DMS53 (cell line): ENCODE measurements around the gene XCR1.
"Not testable (repeated sequence)": the region's sequence is repeated elsewhere in the genome, so short reads cannot be mapped to it uniquely, and the experiment has no call there.

Experiments used
- DNase-seq: peaks from one replicate; lab custom pipeline; 2025; lab: John Stamatoyannopoulos, UW

The XCR1 gene

DNA sequence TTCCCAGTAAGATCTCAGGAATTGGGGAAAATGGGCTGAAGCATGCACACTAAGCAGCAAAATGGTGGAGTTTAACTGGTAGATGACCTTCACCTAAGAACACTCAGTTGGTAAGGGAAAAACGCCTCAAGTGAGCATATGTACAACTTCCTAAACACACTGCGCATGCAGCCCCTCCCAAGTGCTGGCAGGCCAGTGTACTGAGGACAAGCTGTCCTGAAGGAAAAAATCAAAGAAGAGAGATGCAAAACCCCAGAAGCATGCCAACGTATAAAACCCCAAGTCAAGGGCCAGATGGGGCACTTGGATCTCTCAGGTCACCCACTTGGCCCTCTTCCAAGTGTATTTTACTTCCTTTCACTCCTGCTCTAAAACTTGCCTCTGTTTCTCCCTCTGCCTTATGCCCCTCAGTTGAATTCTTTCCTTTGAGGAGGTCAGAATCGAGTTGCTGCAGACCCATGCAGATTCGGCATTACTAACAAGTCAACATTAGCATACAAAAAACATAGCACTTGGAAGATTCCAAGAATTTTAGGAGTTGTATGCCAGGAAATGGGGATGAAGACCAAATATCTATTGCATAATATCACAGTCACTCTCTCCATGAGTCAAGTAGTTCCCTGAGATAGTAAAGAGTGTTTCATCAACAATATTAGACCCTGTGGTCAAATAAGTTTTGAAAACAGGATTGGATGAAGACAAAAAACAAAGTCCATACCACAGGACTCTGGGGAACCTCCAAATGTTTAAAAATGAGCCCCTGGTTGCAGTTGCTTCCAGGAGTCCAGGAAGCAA lies 20.8 kb downstream of the XCR1 start:
- no peak for DNase-seq

DNA sequence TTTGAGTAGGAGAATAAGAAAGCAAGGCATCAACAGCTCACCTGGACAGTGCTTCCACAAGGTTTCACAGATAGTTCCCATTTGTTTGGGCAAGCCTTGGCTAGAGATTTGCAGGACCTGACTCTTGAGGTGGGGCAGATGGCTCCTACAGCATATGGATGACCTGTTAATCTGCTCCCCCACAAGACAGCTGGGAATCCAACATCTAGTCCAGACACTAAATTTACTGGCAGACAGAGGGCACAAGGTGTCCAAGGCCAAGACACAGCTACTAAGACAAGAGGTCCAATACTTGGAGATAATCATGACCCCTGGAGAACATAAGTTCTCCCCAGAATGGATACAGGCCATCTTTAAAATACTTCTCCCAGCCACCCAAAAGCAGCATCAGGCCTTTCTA lies 23.6 kb downstream of the XCR1 start:
- DNase-seq: not testable (repeated sequence)

DNA sequence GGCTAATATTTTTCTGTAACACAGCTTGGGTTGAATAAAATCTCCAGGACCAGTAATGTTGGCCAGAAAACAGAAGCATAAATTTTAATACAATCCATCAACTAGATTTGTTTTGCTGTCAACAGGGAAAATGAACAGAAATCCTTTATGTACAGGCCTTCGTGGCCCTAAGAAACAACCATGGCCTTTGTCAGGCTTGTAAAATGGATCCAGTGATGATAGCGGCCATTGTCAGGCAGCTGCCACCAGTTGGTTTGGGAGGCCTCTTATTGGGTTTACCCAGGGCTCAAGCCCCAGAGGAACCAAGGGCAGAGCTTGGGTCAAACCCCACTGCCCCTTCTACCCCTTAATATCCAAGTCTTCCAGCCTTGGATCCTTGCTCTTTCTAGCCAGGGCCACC lies 26.1 kb downstream of the XCR1 start:
- no peak for DNase-seq

DNA sequence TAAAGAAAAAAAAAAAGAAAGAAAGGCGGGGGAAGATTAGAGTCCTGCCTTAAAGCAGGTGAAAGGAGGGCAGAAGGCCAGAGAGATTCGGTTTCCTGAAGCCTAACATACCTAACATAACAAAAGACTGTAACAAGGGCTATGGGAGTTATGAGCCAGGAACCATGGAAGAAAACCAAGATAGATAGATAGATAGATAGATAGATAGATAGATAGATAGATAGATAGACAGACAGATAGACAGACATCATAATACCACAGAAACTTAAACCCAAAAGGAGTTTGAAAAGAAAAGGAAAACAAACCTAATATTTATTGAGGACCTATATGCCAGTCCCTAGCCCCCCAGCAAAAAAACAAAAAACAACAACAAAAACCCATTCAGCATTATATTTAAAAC lies 29.3 kb downstream of the XCR1 start:
- no peak for DNase-seq

DNA sequence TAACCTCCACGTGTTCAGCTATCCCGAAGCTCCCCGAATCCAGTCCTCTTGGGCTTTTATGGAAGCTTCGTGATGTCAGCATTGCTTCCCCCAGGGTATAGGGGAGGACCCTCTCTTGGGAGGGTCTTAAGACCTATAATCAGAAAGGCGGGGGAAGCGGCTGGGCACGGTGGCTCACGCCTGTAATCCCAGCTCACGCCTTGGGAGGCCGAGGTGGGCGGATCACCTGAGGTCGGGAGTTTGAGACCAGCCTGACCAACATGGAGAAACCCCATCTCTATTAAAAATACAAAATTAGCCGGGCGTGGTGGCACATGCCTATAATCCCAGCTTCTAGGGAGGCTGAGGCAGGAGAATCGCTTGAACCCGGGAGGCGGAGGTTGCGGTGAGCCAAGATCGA lies 29.8 kb downstream of the XCR1 start:
- DNase-seq: not testable (repeated sequence)

DNA sequence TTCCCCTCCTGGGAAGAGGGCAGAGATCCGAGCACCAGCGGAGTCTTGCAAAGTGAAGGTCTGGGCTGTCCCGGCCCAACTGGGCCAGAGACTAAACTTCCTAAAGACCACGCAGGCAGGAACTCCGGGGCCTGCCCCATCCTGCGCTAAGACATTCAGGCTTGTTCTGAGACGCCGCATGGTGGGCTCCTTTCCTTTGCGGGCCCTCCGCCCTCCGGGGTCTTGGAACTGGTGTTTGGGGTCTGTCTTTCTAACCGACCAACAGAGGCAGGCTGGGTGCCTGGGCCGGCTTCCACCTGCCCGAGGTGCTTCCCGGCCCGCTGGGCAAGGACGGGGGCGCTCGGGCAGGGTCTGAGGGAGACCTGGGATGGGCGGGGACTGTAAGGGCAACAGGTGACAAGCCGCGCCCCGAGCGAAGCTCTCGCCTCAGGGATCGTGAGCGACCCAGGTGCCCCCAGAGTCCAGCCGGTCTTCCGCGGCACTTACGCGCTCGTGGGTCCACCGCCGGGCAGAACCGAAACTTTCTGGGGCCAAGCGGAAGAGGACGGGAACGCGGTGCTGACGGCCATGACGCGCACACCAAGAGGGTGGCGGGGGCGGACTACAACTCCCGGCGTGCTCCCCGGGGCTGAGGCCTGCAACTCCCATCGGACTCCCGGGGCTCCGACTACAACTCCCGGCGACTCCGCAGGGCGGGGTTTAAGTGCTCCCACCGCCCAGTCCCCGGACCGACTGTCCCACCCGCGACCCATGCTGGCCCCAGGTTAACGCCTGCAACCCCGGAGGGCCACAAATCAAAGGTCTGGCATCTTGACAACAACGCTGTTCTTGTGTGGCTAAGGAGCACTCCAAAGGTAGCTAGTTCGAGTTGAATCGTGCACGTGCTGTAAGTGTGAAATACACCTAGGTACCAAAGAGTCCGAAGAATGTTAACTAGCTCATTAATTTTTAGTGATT lies 31.8 kb downstream of the XCR1 start, which contains the start of gene FYCO1:
Gene FYCO1 (minus strand): TSS at position 589 of the 957 bp plus-strand sequence. CDS start 10,914 bp downstream, outside the sequence.
- DNase-seq: peak; percentile 81

DNA sequence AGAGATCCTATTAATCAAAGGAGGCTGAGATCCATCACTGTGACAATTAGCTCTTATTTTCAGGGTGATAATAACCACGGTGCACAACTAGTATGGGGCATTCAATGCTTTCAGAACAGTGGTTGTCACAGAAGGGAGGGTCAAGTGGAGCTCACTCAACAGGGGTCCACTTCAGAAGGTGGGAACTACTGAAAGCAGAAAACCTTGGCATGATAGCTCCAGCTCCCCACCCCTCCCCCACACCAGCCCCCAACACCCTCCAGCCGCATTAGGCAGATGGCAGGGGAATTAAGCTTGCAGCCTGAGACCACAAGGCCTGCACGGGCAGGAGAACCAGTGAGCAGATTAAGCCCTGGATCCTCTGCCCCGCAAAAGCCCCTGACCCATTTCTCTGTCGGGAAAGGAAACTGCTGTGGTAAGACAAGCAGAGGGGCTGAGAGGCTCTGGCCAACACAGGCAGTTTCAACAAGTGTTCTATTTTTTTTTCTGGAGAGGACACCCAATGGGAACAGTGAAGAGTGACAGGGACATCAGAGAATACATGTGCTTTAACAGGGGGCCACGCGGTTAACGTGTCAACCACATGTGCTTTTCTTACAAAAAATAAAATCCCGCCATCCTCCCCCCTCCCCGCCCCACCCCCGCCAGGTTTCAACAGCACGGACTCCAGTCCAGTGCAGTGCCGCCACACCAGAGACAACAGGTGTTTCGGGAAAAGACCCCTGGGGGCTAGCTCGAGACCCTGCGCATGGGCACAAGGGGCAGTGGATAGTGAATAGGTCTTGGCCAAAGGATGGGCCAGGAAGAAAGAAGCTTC lies 32.7 kb downstream of the XCR1 start:
- DNase-seq: peak; percentile 30

DNA sequence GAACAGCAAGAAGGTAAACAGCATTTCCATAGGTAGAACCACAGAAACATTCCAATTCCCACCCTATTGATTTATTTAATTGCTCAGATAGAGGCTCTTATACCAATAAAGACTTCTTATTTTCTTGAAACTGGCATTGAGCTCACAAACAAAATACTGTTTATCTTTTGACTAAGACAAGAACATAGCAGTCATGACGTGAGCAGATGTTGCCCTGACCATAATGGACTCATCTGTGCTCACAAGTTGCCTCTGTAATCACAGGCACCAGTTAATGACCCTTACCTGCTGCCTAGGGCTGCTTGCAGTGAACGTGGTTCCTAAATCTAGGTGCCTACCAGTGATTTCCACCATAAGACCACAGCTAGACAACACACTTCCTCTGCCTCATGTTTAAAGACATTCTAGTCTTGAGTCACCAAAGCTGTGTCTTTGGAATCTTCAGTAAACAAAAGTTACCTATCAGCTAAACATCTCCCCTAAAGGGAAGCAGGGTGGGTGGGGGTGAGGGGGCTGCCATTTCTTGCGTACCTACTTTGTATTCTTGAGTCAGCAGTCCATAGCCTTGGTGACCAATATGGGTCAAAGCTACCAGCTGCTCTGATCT lies 33.8 kb downstream of the XCR1 start:
- DNase-seq: no peak

DNA sequence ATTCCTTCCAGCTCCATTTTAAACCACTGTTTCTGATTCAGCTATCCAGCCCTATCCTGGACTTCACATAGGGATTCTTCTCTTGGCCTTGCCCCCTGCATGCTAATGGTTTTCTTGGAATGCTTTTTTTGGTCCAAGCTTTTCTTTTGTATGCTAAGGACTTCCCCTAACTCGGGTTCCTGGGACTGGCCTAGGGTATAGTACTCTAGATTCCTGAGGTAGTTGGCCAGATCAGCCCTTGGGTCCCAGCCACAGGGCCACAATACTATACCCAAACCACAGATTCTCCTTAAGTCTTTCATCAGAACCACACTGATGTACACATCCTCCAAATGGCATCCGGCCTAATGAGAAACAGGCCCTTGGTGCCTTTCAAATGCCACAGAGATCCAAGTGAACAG lies 34.5 kb downstream of the XCR1 start:
- no peak for DNase-seq

DNA sequence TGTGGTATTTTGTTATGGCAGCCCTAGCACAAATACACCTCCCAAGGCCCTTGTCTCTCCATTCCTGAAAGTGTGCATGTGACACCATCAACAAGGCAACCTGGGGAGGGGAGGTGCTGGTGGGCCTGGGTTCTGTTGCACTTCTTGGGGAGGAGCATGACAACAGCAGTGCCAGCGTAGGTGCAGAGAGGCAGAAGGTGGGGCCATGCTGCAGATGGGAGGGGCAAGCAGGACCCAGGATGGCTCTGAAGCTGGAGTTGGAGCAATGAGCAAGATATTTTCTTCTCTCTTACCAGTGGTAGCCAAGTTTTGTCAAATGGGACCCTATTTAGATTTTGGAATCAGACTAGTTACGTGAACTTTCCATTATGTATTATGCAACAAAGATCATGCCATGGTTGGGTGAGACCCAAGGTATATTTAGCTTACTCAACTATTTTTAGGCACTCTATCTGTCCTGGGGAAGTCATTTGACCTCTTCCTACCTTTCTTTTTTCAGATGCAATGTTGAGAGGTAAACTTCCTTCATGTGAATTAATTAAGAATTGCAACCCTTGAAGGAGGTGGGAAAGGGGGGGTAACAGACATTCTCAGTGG lies 35.1 kb downstream of the XCR1 start:
- no peak for DNase-seq

DNA sequence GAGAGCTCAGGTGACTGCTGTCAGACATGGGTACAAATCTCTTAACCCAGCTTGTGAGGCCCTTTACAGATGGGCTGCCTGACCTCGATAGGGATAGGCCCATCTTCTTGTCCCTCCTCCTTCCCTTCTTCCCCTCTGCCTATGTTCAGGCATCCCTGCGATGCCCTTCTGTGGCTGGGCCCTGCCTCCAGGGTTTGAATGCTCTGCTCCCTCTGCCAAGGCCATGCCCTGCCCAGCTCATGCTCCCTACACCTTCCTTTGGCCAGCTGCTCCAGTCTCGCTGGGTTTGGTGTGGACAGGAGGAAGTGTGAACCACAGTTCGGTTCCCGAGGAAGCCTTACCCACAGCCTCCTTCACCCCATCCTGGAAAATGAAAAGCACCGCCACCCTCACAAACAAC lies 35.9 kb downstream of the XCR1 start:
- DNase-seq: no peak

DNA sequence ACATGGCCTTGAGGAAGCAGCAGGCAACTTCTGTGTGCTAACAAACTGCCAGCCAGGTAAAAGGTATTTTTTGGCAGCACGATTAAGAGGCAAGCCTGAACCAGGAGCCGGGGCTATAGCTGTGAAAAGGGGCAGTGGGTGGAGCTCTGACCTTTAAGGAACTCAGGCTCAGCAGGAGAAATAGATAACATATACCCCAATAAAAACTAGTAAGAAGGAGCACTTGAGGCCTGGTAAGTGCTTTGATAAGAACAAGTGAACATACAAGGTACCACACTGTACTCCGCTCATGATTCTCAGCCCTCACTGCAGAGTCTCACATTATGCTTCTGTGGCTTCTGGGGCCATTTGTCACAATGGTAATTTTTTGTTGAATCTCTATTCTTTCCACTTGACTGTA lies 37.1 kb downstream of the XCR1 start:
- DNase-seq: no peak

DNA sequence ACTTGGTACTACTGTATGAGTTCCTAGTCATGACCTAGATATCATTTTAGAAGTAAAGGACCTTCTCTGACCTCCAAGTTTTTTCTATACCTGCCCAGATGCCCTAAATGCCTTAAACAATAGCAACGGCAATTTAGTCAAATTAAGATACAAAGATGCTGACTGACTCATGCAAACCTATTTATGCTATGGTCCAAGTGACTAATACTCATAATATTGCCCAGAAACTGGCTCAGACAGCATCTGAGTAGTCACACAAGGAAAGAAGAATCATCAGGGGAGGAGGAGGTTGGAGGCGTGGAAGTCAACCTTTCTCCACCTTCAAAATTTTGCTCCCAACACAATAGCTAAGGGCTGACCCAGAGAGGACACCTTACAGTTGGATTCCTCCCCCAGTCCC lies 38.5 kb downstream of the XCR1 start:
- peak; percentile 2 for DNase-seq

DNA sequence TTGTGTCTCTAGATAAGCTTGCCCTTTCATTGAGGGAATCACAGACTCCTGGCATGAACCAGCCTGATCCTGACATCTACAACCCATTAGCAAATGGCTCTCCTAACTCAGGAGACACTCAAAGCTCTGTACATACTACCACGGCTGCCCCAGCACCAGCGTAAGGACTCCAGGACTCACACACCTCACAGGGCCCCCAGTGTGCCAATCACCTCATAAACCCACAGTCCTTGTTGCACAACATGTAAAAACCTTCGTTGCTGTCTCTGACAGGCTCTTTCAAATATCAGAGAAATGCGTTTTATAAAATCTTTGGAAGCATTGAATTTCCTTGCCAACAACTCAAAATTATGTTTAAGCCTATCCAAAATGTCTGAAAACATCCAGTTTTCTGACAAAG lies 38.9 kb downstream of the XCR1 start:
- no peak for DNase-seq

DNA sequence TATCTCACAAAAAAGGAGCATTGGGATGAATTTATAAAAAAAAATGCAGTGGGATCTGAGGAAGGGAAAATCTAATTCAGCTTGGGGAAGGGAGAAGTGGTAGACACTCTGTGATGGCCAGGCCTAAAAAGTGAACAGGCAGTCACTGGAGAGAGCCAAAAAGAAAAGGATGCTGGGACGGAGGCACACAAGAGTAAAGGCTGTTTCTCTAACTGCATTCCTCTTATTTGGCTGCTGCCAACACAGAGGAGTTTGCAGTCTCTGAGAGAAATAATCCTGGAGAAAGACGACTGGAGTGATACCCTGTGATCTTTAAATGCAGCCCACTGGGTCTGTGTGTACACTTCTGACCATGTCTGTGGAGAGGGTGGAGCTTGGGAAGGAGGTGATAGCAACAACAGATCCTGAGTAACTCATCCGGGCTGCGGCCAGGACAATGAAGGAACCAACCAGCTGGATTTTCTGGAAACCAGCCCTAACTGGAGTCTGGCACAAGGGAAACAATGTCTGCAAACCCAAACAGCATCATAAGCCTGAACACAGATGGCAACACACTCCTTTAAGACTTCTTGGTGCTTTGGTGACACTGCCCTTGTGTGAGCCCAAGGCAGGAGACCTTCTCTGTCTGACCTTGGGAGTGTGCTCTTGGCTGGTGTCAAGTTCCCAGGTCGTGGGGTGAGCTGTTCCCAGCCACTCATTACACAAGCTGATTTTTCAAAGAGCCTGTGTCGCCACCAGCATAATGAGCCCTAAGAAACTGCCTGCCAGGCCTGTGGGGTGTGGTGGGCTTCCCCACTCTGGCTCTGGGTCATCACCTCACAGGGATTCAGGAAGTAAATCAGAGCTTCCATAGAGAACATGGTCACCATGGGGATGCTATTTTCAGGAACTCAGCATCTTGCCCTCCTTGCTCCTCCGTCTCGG lies 39.7 kb downstream of the XCR1 start:
- peak; percentile 7 for DNase-seq

DNA sequence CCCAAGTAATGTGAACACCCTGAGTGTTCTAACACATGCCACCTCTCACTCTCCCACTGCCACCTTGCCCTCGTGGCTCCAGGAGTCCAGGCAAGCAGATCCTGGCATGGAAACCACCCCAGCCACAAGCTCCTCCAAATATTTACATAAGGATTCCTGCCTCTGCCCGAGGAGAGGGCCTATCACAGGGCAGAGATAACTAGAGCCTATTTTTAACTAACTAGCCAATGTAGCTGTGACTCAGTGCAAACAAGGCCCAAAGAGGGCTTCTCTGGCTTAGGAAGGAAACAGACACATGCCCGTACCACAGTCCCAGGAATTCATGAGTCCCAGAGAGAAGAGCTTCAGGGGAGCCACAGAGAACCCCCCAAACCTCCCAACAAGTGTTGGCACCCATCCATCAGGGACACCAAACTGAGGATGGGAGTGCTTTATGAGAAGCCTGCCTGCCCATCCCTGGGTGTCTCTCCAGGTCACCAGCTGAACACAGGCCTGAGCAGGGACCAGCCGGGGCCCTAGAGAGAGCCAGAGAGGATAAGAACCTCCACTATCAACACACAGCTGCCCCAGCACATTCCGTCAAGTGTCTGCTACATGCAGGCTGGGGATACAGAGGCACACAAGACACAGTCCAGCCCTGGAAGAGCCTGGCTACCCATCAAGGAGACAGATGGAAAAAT lies 40.8 kb downstream of the XCR1 start:
- peak; percentile 89 for DNase-seq

DNA sequence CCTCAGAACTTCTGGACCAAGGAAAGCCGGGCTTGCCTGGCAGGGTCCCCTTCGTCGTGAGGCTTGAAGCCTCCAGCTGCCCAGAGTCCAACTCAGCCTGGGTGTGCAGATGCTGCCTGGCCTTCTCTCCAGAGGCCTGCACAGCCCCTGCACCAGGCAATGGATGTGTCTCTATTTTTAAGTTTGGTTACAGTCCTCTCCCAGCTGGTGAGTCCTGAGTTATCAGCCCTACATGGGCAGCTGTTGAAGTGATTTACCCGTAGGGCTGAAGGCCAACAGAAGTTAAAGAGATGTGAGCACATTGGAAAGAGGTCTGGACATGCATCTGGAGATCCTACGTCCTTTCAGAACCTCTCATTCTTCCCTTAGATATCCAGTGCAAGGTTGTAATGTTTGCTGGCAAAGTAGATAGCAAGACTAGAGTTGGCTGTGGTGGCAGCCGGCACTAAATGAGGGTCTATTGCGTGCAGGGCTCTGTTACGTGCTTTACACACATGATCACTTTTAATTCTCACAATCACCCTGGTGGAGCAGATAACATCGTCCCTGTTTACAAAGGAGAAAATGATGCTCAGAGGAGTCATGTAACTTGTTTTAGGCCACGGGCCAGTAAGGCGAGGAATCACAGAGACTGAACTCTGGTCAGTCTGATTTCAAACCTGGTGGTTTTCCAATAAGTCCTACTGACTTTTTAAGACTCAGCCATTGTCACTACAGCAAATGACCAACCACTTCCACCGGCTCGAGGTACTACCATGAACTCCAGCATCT lies 41.6 kb downstream of the XCR1 start:
- DNase-seq: no peak
